Measurements from ENCODE around the gene STXBP2.

STXBP2 gene

GRCh38 chr19:7632340-7633203 is 4.3 kb upstream of the STXBP2 start:
- no peak for DNase-seq (ENCODE audit: low spot score)

GRCh38 chr19:7633698-7634097 is 3.2 kb upstream of the STXBP2 start, which contains the start of gene PCP2:
Gene PCP2 (minus strand): TSS chr19:7633719. CDS start chr19:7633457, 262 bp downstream.
- no peak for DNase-seq (ENCODE audit: low spot score)

GRCh38 chr19:7635670-7636069 is 1.2 kb upstream of the STXBP2 start:
- DNase-seq (ENCODE audit: low spot score) = no peak

- no peak for DNase-seq (ENCODE audit: low spot score)
Observed at GRCh38 chr19:7636317-7636690, 606 bp upstream of the STXBP2 start.

GRCh38 chr19:7637374-7638256 is 705 bp downstream of the STXBP2 start:
- peak; percentile 56 for DNase-seq (ENCODE audit: low spot score)

GRCh38 chr19:7638802-7639465 is 2.0 kb downstream of the STXBP2 start:
- no peak for DNase-seq (ENCODE audit: low spot score)

GRCh38 chr19:7639863-7640348 is 3.0 kb downstream of the STXBP2 start:
- DNase-seq (ENCODE audit: low spot score) = no peak

GRCh38 chr19:7640803-7641202 is 3.9 kb downstream of the STXBP2 start:
- DNase-seq (ENCODE audit: low spot score) = no peak

GRCh38 chr19:7641290-7642276 is 4.7 kb downstream of the STXBP2 start:
- DNase-seq (ENCODE audit: low spot score) = no peak

- DNase-seq (ENCODE audit: low spot score) = no peak
Observed at GRCh38 chr19:7642295-7643030, 5.6 kb downstream of the STXBP2 start.

GRCh38 chr19:7643031-7643415 is 6.1 kb downstream of the STXBP2 start:
- DNase-seq (ENCODE audit: low spot score) = no peak

- peak; percentile 39 for DNase-seq (ENCODE audit: low spot score)
Observed at GRCh38 chr19:7643629-7644549, 7.0 kb downstream of the STXBP2 start.

GRCh38 chr19:7644550-7644877 is 7.6 kb downstream of the STXBP2 start:
- DNase-seq (ENCODE audit: low spot score) = no peak

GRCh38 chr19:7645163-7645562 is 8.3 kb downstream of the STXBP2 start:
- no peak for DNase-seq (ENCODE audit: low spot score)

- DNase-seq (ENCODE audit: low spot score) = no peak
Observed at GRCh38 chr19:7645656-7646425, 8.9 kb downstream of the STXBP2 start.

- no peak for DNase-seq (ENCODE audit: low spot score)
Observed at GRCh38 chr19:7646426-7646700, 9.5 kb downstream of the STXBP2 start.

- no peak for DNase-seq (ENCODE audit: low spot score)
Observed at GRCh38 chr19:7647156-7647555, 10.2 kb downstream of the STXBP2 start.

GRCh38 chr19:7648265-7649014 is 11.5 kb downstream of the STXBP2 start:
- DNase-seq (ENCODE audit: low spot score) = no peak

All from kidney tubule cell (primary cell).